HL-60 (cell line): ENCODE data around the gene FNDC10.

ENCODE experiments used
- DNase-seq, 2 experiments: peaks; one replicate each; pipeline ENCODE4 v3.0.0-alpha.2; 2010 to 2020; ENCODE audit warnings: low read depth in 1 of 2, low spot score in 1 of 2
- H3K27ac ChIP-seq: fragments of 250-450 bp; sonication (Bioruptor Pico); replicated peaks from 2 replicates; pipeline ENCODE4 v1.5.1; 2020; ENCODE audit warnings: mild to moderate bottlenecking, moderate library complexity
- H3K27me3 ChIP-seq: fragments of 250-450 bp; sonication (Bioruptor Pico); 2 replicates; pipeline ENCODE4 v1.5.1; 2021; ENCODE audit warnings: mild to moderate bottlenecking, moderate library complexity; ENCODE audit not compliant: insufficient read depth, poor library complexity, severe bottlenecking
- H3K4me3 ChIP-seq: replicated peaks from 2 replicates; pipeline ENCODE4 v1.5.1; 2011; ENCODE audit warnings: mild to moderate bottlenecking, control low read depth, low read length; ENCODE audit not compliant: insufficient read depth
- CTCF ChIP-seq: IDR thresholded peaks from one replicate; pipeline ENCODE4 v1.5.1; 2011; ENCODE audit warnings: low read length, control low read depth, inconsistent platforms; ENCODE audit not compliant: insufficient read depth
- GABPA ChIP-seq: IDR thresholded peaks from 2 replicates; pipeline ENCODE4 v1.6.1; 2012; ENCODE audit warnings: low read depth
- POLR2AphosphoS5 ChIP-seq: IDR thresholded peaks from 2 replicates; pipeline ENCODE4 v1.6.1; 2012; ENCODE audit warnings: low read depth
- REST ChIP-seq: IDR thresholded peaks from 2 replicates; pipeline ENCODE4 v1.6.1; 2012; ENCODE audit warnings: low read depth; ENCODE audit not compliant: insufficient replicate concordance
- SPI1 ChIP-seq: IDR thresholded peaks from 2 replicates; pipeline ENCODE4 v1.6.1; 2012; ENCODE audit warnings: low read depth, mild to moderate bottlenecking, borderline replicate concordance

FNDC10 gene

GRCh38 chr1:1605034-1605591, 5.2 kb upstream of the FNDC10 start:
- no peaks in the 10 kb centered on the region for H3K27me3 ChIP-seq
- no peak for DNase-seq
- TF ChIP-seq GABPA (no peak), CTCF (no peak), POLR2AphosphoS5 (no peak), REST (no peak), SPI1 (no peak)
- no peak overlapping the region for H3K4me3 ChIP-seq
- H3K27ac ChIP-seq, result no peak overlapping the region

DNA sequence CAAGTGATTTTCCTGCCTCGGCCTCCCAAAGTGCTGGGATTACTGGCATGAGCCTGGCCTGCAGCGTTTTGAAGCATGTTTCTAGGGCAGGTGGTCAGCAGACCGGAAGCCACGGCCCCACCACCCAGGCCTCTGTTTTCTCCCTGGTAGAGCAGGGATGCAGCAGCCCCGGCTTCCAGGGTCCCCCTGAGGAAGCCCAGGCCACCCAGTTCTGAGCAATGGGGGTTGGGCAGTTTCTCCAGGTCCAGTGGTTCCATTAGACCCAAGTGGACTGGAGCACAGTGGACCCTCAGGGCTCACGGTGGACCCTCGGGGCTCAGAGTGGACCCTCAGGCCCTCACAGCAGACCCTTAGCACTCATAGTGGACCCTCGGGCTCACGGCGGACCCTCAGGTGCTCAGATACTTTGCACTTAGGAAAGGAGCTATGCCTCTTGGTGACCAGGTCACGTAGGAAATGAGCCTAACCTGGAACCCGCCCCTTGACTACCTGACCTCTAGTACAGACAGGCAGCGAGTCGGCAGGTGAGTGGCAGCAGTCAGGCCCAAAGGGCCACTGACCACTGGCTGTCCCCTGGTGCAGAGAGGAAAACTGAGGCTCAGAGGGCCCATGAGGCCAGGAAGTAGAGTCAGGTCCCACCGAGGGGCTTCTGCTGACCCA, 4.6 kb upstream of the FNDC10 start:
- Histone ChIP-seq H3K4me3 (no peak overlapping the region), H3K27ac (no peak overlapping the region)
- TF ChIP-seq SPI1, result no peak
- no peak for TF ChIP-seq POLR2AphosphoS5
- TF ChIP-seq REST, result no peak
- TF ChIP-seq CTCF, result no peak
- no peak for TF ChIP-seq GABPA

DNA sequence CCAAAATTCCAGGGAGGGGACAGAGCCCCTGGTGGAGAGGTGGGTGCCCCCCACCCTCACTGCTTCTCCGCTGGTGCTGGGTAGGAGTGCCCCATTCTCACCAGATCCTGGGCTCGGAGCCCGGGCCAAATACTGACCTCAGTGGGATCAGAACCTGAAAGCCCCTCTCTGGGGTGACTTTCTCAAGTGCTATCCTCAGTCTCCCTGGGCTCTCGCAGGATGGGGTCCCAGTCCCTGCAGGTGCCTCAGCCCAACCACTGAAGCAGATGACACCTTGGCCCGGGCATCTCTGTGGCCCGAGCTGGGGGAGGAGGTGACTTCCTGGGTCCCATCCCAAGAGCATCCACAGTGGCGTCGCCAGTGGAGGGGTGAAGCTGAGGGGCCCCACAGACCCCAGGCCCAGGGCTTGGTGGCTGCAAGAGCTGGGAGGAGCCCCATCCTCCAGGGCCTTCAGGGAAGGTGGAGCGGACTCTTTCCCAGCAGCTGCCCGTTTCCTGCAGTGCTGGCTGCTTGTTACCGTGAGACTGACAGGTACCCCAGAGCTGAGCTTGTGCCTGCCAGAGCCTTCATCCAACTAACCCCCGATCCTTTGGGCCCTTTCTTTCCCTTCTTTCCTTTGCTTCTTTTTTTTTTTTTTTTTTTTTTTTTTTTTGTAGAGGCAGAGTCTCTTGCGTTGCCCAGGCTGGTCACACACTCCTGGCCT, 3.9 kb upstream of the FNDC10 start:
- Histone ChIP-seq H3K27ac (no peak overlapping the region), H3K27me3 (no peaks in the 10 kb centered on the region), H3K4me3 (no peak overlapping the region)
- TF ChIP-seq POLR2AphosphoS5 (no peak), SPI1 (no peak), GABPA (no peak), CTCF (no peak), REST (no peak)
- no peak for DNase-seq

More for the DNA sequence above, 4.6 kb upstream of the FNDC10 start:
- no peaks in the 10 kb centered on the region for H3K27me3 ChIP-seq
- DNase-seq, result no peak
